GM23338 (cell line): ENCODE data around the gene TXNDC16.

Experiments used
- CREB1 ChIP-seq: fragments of 250-450 bp; sonication (Bioruptor Pico); IDR thresholded peaks from 2 replicates; pipeline ENCODE4 v1.5.0; 2020; ENCODE audit warnings: low read depth, mild to moderate bottlenecking, moderate library complexity
- EZH2 ChIP-seq: fragments of 200-600 bp; sonication (generic); IDR thresholded peaks from one replicate; pipeline ENCODE4 v1.8.0; 2017; ENCODE audit warnings: antibody characterized with exemption, mild to moderate bottlenecking, low read depth; ENCODE audit not compliant: unreplicated experiment
- JUNB ChIP-seq: IDR thresholded peaks from one replicate; pipeline ENCODE4 v1.6.1; 2016; ENCODE audit warnings: antibody characterized with exemption; ENCODE audit not compliant: unreplicated experiment
- POLR2AphosphoS5 ChIP-seq: IDR thresholded peaks from 2 replicates; pipeline ENCODE4 v1.6.1; 2016; ENCODE audit warnings: antibody characterized with exemption, low read depth
- REST ChIP-seq: IDR thresholded peaks from one replicate; pipeline ENCODE4 v1.6.1; 2018; ENCODE audit warnings: antibody characterized with exemption; ENCODE audit not compliant: unreplicated experiment
- TF ChIP-seq, protein P1 (sequence below), 2 experiments: fragments of 200-600 bp in 1 of 2; sonication (generic) in 1 of 2; conservative IDR thresholded peaks; 2 replicates each; pipeline versions ENCODE4 v1.5.1 to v1.6.1; 2016 to 2017; ENCODE audit warnings: antibody characterized with exemption in 2 of 2, low read depth in 2 of 2, mild to moderate bottlenecking in 2 of 2, moderate library complexity in 1 of 2

- TF ChIP-seq, protein P1, sequence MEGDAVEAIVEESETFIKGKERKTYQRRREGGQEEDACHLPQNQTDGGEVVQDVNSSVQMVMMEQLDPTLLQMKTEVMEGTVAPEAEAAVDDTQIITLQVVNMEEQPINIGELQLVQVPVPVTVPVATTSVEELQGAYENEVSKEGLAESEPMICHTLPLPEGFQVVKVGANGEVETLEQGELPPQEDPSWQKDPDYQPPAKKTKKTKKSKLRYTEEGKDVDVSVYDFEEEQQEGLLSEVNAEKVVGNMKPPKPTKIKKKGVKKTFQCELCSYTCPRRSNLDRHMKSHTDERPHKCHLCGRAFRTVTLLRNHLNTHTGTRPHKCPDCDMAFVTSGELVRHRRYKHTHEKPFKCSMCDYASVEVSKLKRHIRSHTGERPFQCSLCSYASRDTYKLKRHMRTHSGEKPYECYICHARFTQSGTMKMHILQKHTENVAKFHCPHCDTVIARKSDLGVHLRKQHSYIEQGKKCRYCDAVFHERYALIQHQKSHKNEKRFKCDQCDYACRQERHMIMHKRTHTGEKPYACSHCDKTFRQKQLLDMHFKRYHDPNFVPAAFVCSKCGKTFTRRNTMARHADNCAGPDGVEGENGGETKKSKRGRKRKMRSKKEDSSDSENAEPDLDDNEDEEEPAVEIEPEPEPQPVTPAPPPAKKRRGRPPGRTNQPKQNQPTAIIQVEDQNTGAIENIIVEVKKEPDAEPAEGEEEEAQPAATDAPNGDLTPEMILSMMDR (conservative IDR thresholded peaks at IDR 0.05; ENCODE audit: low read depth in 2 of 2): no peak
- no peak for TF ChIP-seq CREB1 (CRISPR knock-in tag)
- no peak for TF ChIP-seq EZH2
- no peak for TF ChIP-seq POLR2AphosphoS5
- TF ChIP-seq REST: no peak
- no peak for TF ChIP-seq JUNB
Measured at GRCh38 chr14:52429451-52429850, 122.9 kb downstream of the TXNDC16 start.
